OCI-LY7 (cell line): ENCODE measurements around the gene SLC25A15. TPM values are rescaled to one million over a fixed set of nuclear protein-coding genes. Genes with fewer than 3 reads are reported as not detected.

Source experiments
- BruUV-seq: library from RNA; stranded (reverse); fragments of 400-500 nt; replicated peaks from 2 replicates; lab custom pipeline; 2021; lab: Mats Ljungman, UMichigan
- CTCF ChIA-PET: fragments of 300-600 bp; sonication (Branson Sonifier 250); formaldehyde crosslinking; loops from one replicate; lab custom pipeline; 2022; ENCODE audit warnings: antibody characterized with exemption; ENCODE audit not compliant: unreplicated experiment; lab: Charles Lee
- POLR2A ChIA-PET: fragments of 300-600 bp; sonication (Branson Sonifier 250); formaldehyde crosslinking; loops from one replicate; lab custom pipeline; 2022; ENCODE audit warnings: antibody characterized with exemption; lab: Charles Lee
- DNase-seq: peaks from one replicate; pipeline ENCODE4 v3.0.0-alpha.2; 2015; ENCODE audit warnings: low spot score
- H2AFZ ChIP-seq: fragments of 200-600 bp; sonication (generic), shearing (Covaris generic); 2 replicates; pipeline ENCODE4 v1.6.1; 2014; ENCODE audit warnings: mild to moderate bottlenecking, antibody characterized with exemption, low read length, moderate library complexity
- H3K27ac ChIP-seq: fragments of 200-600 bp; sonication (generic); 2 replicates; pipeline ENCODE4 v1.5.1; 2014; ENCODE audit warnings: mixed run types, low read depth, mild to moderate bottlenecking, moderate library complexity, low read length, inconsistent platforms; ENCODE audit not compliant: poor library complexity, severe bottlenecking
- H3K36me3 ChIP-seq: fragments of 200-600 bp; sonication (generic); 2 replicates; pipeline ENCODE4 v1.6.1; 2014; ENCODE audit warnings: mild to moderate bottlenecking, antibody characterized with exemption, low read length, moderate library complexity, mixed read lengths; ENCODE audit not compliant: insufficient read depth
- H3K4me1 ChIP-seq: fragments of 200-600 bp; sonication (generic); 2 replicates; pipeline ENCODE4 v1.5.1; 2014; ENCODE audit warnings: mild to moderate bottlenecking, low read length; ENCODE audit not compliant: insufficient read depth, poor library complexity, severe bottlenecking
- H3K4me2 ChIP-seq: fragments of 200-600 bp; sonication (generic); 2 replicates; pipeline ENCODE4 v1.6.1; 2014; ENCODE audit warnings: mild to moderate bottlenecking, low read length
- H3K4me3 ChIP-seq: fragments of 200-600 bp; sonication (generic); 2 replicates; pipeline ENCODE4 v1.5.1; 2014; ENCODE audit warnings: mild to moderate bottlenecking, low read depth, low read length; ENCODE audit not compliant: poor library complexity, severe bottlenecking
- H3K79me2 ChIP-seq: fragments of 200-600 bp; sonication (generic); 2 replicates; pipeline ENCODE4 v1.6.1; 2016; ENCODE audit warnings: low read depth, mild to moderate bottlenecking, low read length, moderate library complexity, mixed read lengths; ENCODE audit not compliant: insufficient read depth
- H3K9me2 ChIP-seq: fragments of 200-600 bp; sonication (generic); 2 replicates; pipeline ENCODE4 v1.6.1; 2016; ENCODE audit warnings: mild to moderate bottlenecking, low read length, mixed read lengths; ENCODE audit not compliant: insufficient read depth
- H3K9me3 ChIP-seq: fragments of 200-600 bp; sonication (generic); 2 replicates; pipeline ENCODE4 v1.6.1; 2014; ENCODE audit warnings: mild to moderate bottlenecking, mixed run types, low read length, mixed read lengths
- H4K20me1 ChIP-seq: fragments of 200-600 bp; sonication (generic); 2 replicates; pipeline ENCODE4 v1.6.1; 2014; ENCODE audit warnings: mild to moderate bottlenecking, antibody characterized with exemption, low read length, moderate library complexity, mixed read lengths; ENCODE audit not compliant: insufficient read depth
- CTCF ChIP-seq: fragments of 200-600 bp; sonication (generic); conservative IDR thresholded peaks from 2 replicates; pipeline ENCODE4 v1.5.1; 2014; ENCODE audit warnings: mild to moderate bottlenecking, antibody characterized with exemption, low read length, moderate library complexity, mixed read lengths
- EZH2phosphoT487 ChIP-seq: fragments of 200-600 bp; sonication (generic); IDR thresholded peaks from 2 replicates; pipeline ENCODE4 v1.6.1; 2018; ENCODE audit warnings: low read depth, borderline replicate concordance, mild to moderate bottlenecking, mixed run types, antibody characterized with exemption, low read length, moderate library complexity, mixed read lengths
- intact Hi-C: fragments of 100-400 bp; cut with micrococcal nuclease; formaldehyde crosslinking; loops from one replicate; pipeline ENCODE4 v1.10.0; 2022; ENCODE audit not compliant: unreplicated experiment
- total RNA-seq, 2 experiments: library from RNA; depleted of rRNA in 1 of 2; stranded (reverse); fragments of >200 nt in 1 of 2; shearing (Covaris generic) in 1 of 2; gene quantifications; 2 replicates each; pipeline ENCODE4 v1.2.3, GENCODE V29; 2014 to 2022

Gene SLC25A15
- total RNA-seq, 2 experiments from 2014 or later: 56.3 to 71.0 TPM

GRCh38 chr13:40770934-40771618 is 18.3 kb upstream of the SLC25A15 start, which contains the start of gene MRPS31:
TSS of gene MRPS31 (minus strand) at chr13:40771190. CDS start at chr13:40771136, 54 bp downstream.
- Histone ChIP-seq H3K4me1 (peaks cover 27% of the 10 kb centered on the region), H4K20me1 (no peaks in the 10 kb centered on the region), H3K36me3 (peaks cover 15% of the 10 kb centered on the region), H3K9me3 (no peaks in the 10 kb centered on the region), H3K9me2 (no peaks in the 10 kb centered on the region), H3K4me2 (peak within 1 kb of the TSS; percentile 88), H2AFZ (peak within 1 kb of the TSS; percentile 78), H3K79me2 (peaks cover 2% of the 10 kb centered on the region), H3K4me3 (peak within 1 kb of the TSS; percentile 86), H3K27ac (peak within 1 kb of the TSS; percentile 72)
- DNase-seq: peak; percentile 96
- ChIA-PET POLR2A (interaction anchor here (0.6 to 2.8 kb wide), 9 partner anchors 11 to 339 kb away, joined by 3 to 13 read pairs (median 5); no protein-coding TSS in a partner anchor), CTCF (interaction anchor here (1.3 kb wide), 1 partner anchor 77 kb away, joined by 3 read pairs; no protein-coding TSS in a partner anchor)
- TF ChIP-seq EZH2phosphoT487 (no peak), CTCF (no peak; the same call in 1 of the 2 replicates)
- intact Hi-C loops: loop anchor here (10.0 kb wide), 1 partner anchor 186 kb away; no protein-coding TSS in a partner anchor
- TSS peak; percentile 73 for BruUV-seq

- BruUV-seq: no TSS peak
- intact Hi-C loops: loop anchor here (10.0 kb wide), 1 partner anchor 188 kb away; no protein-coding TSS in a partner anchor
- Histone ChIP-seq H3K79me2 (no peaks in the 10 kb centered on the region; the same call in 1 of the 2 replicates), H3K9me3 (no peaks in the 10 kb centered on the region), H2AFZ (peak overlapping the region; percentile 16; the same call in 1 of the 2 replicates), H3K27ac (no peak overlapping the region), H3K36me3 (no peaks in the 10 kb centered on the region; the same call in 1 of the 2 replicates), H3K9me2 (no peaks in the 10 kb centered on the region), H3K4me2 (no peak overlapping the region), H3K4me1 (peaks cover 42% of the 10 kb centered on the region), H3K4me3 (no peak overlapping the region), H4K20me1 (no peaks in the 10 kb centered on the region)
- TF ChIP-seq CTCF (no peak), EZH2phosphoT487 (no peak)
- DNase-seq: no peak
- CTCF ChIA-PET: no interaction called here
- POLR2A ChIA-PET: interaction anchor here (1.3 kb wide), 1 partner anchor 27 kb away, joined by 3 read pairs; no protein-coding TSS in a partner anchor
Observed at GRCh38 chr13:40772765-40773473, 16.5 kb upstream of the SLC25A15 start.
